Measurements from ENCODE around the gene TXNDC2.

TXNDC2 gene

DNA sequence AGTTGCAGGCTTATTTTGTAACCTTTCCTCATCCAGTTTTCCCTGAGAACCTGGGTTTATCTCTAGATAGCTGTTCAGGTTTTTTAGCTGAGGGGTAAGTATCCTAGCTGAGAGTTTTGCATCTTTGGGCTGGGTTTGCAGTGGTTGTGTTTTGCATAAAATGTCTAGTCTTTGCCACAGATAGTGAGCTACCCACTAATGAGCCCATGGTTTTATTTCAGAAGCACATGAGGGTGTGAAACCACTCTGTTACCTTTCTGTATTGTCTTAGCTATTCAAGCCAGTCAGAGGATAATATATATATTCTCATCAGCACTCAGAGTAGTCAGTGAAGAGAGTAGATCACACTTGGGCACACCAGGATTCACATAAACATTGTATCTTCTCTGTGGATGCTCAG, 24.6 kb upstream of the TXNDC2 start:
- no peak for DNase-seq

DNA sequence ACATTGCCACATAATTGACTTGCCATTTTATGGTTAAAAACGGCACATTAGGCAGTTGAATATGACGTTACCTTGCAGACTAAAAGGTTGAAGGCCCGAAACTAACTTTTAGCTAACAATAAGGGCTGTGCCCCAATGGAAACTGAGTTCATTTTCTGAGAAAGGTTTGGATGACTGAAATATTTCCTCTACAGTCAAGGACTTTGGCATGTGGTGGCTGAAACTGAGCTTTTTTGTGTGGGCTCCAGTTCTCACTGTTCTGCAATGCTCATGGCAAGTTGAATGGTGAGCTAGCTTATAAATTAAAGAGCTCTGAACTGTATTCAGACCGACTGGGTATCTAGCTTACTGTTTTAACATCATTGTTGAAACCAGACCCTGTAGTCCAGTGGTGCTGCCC, 23.8 kb upstream of the TXNDC2 start:
- DNase-seq, result no peak

DNA sequence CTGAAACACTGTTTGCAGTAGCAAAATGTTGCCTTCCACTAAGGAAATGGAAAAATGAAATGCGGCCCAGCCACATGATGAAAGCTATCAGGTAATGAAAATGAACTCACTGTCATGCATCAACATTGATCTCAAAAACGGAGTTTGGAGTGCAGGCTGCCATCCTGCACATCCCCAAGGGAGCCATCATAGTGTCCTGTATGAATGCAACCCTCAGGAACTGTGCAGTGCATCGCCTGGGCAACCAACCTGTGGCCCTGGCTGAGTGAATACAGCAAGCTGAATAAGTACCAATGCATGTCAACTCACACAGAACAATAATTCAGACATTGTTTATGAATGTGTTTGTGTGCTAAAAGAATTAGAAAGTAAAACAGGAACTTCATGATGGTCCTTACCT, 23.1 kb upstream of the TXNDC2 start:
- DNase-seq, result no peak

DNA sequence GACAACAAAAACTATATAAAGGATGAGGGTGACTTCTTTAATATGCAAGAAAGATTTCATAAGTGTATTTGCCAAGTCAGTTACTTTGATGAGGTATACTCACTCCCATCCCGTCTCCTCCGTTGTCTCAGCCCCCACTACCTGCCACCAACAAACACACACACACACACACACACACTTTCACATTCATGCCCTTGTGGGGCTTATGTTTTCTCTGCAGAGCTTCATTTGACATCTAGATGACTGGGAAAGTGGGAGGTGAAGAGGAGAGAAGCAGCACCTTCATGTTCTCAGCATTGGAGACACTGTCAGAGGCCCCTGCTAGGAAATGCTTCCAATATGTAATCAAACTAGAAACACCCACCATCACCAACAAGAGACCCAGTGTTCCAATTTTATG, 22.5 kb upstream of the TXNDC2 start:
- no peak for DNase-seq

DNA sequence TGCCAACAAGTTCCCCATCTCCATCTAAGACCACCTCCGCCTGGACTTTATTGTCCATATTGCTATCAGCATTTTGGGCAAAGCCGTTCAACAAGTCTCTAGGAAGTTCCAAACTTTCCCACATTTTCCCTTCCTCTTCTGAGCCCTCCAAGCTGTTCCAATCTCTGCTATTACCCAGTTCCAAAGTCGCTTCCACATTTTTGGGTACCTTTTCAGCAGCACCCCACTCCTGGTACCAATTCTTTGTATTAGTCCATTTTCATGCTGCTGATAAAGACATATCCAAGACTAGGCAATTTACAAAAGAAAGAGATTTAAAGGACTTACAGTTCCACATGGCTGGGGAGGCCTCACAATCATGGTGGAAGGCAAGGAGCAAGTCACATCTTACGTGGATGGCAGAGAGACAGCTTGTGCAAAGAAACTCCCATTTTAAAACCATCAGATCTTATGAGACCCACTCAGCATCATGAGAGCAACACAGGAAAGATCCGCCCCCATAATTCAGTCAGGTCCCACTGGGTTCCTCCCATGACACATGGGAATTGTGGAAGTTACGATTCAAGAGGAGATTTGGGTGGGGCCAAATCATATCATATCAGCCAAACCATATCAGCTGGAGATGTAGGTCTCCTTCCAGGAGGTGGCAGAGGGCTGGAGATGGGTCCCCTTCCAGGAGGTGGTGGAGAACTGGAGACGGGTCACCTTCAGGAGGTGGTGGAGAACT, 19.8 kb upstream of the TXNDC2 start:
- DNase-seq, result no peak

DNA sequence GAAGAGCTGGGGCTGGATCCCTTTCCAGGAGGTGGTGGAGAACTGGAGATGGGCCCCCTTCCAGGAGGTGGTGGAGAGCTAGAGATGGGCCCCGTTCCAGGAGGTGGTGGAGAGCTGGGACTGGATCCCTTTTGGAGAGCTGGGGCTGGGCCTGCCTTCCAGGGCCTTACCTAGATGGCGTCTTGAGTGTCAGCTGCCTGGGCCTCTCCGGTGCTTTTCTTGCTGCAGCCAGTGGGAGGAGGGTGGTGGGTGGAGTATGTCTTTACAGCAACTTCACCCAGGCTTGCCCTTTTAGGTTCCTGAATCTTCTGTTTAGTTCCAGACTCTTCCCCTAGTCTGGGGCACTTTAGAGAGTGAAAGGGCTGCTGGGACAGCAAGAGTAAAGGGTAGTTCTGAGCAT, 19.1 kb upstream of the TXNDC2 start:
- DNase-seq, result no peak

DNA sequence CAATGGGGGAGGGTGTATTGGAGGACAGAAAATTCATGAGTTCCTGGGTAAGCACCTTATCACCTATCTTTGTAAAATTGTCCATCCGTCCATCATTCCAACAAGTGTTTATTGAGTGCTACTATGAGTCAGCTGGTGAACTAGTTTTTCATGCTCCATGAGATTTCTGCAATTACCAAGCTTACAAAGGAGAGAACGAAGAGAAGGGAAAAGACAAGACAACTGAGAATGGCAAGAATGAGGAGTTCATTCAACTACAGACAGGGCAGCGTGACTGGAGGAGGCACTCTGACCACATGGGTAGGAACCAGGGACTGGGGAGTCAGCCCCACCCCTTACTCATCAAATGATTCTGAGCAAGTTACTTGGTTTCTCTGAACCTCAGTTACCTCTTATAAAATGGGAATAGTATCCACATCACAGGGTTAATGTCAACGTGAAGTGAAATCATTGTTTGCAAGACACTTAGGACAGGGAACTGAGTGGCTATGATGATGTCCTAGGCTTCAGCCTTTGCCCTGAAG, 18.6 kb upstream of the TXNDC2 start:
- no peak for DNase-seq

DNA sequence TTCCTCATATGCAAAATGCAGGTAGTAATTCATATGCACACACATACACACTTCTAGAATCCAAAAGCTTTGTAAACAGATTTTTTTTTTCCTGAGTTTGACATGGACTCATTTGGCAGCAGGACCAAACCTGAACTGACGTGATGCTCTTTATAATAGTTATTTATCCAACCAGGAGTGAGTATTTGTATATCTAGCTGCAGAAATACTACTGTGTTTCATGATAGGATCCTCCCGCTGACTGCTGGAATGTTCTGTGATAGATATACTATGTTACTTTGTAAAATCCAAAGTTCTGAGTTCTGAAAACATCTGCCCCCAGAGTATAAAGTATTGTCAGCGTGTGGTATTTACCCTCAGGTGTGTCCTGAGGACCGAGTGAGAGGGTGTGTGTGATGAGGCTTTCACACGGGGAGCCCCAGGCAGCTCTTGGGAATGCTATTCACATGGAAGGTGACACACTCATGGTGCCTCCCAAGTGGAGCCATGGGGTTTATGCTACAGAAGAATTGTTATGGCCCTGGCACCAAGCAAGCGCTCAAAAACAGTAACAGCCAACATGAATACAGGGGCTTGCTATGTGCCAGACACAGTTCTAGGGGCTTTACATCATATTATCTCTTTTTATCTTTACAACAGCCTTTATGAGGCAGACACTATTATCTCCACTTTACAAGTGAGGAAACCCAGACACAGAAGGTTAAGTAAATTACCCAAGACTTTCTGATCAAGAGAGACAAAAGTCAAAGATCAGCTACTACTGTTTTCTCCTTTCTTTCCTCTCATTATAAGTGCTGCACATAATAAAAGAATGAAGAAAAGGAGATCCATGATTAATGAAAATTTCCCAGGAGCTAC, 16.7 kb upstream of the TXNDC2 start:
- no peak for DNase-seq

DNA sequence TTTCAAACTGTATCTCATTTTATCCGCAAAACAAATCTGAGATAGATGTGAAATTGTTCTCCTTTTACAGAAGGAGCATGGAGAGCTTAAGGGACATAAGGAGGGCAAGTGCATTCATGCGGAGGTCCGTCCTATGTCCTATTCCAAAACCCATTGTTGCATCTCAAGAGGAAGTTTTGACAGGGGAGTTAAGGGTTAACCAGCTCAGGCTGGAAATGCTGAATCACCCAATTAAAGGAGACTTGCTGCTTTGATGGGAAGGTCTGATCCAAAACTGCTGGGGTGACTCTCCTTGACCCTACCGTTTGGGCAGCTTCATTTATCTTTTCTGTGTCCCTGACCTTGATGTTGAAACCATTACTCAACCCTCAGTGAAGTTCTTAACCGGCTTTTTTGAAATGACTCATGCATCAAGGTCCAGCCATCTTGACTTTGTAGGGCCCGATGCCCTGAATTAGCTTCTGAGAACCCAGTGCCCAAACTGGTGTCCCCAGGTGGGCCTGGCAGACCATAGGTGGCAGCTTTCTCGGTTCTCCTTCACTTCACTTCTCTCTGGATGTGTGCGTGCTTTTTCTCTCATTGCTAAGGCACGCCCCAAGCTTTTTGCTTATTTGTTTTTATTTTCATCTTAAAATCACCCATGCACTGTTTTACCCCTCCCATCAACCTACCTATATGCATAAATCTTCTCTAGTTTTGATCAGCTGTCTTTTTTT, 15.9 kb upstream of the TXNDC2 start:
- DNase-seq, result no peak

DNA sequence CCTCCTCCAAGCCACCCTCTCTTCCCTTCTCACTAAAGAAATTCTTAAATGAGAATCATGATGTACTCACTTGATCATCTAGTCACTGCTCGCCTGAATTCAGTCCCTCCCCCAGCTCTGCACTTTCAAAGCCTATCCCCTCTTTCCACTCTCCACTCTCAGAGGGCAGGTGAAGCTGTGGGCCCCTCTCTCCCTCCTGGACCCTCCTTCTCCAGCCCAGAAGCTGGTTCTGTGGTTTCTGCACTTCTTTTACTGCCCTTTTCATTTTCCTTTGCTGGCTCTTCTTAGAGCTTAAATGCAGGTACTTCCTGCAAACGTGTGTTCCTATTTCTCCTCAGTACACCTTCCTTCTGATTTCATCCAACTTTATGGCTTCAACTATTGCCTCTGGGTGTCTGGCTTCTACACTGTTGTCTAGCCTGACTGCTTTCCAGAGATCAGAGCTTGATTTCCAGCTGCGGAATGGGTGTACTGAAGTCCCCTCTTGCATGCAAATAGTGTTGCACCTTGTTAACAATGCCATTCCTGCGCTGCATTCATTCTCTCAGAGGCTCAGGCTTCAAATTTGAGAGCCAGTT, 15.3 kb upstream of the TXNDC2 start:
- DNase-seq, result no peak

DNA sequence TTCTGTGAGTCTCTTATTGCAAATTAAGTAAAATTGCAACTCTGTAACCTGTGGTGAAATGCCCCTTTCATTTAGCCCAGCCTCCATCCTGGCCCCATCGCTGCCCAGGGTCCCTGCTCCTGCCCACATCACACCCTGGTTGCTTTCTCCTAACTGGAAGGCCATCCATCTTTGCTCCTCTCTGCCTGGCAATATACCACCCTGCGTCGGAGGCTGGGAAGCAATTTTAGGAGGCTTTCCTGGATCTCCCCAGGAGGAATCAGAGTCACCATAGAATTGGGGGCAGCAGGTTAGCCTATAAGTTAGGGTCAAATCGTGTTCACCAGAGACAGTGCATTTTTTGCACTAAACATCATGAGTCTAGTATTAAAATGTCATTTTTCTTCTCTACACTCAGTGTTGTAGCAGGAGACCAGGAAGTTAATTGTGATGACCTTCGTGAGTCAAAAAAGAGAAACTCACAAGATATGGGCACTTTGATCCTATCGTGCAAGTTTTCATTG, 14.5 kb upstream of the TXNDC2 start:
- no peak for DNase-seq

DNA sequence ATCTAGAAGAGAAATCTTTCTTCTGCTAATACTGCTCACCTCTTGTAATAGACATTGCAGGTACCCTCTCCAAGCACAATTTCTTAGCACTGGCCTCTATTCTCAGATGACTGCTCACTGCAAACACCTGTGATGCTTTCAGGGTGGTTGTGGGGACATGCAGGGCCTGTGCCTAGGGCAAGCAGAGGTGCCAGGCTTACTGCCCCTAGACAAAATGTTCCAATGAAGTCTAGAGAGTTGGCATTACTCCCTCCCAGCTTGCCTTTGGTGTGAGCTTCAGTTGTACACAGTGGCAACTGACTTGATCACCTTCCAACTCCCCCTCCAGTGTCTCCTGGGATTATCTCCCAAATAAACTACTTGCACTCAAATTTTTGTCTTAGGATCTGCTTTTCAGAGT, 12.9 kb upstream of the TXNDC2 start:
- no peak for DNase-seq

DNA sequence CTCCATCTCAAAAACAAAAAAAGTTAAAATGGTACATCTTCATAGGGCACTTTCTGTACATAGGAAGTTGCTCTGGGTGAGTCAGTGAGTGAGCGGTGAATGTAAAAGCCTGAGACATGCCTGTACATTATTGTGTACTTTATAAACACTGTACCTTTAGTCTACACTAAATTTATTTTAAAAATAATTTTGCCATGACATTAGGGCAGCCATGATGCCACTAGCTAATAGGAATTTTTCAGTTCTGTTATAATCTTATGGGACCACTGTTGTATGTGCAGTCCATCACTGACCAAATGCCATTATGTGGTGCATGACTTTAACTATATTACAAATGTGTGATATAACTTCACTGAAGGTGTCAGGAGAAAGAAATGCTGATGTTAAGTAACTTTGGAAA, 11.0 kb upstream of the TXNDC2 start:
- DNase-seq, result no peak

DNA sequence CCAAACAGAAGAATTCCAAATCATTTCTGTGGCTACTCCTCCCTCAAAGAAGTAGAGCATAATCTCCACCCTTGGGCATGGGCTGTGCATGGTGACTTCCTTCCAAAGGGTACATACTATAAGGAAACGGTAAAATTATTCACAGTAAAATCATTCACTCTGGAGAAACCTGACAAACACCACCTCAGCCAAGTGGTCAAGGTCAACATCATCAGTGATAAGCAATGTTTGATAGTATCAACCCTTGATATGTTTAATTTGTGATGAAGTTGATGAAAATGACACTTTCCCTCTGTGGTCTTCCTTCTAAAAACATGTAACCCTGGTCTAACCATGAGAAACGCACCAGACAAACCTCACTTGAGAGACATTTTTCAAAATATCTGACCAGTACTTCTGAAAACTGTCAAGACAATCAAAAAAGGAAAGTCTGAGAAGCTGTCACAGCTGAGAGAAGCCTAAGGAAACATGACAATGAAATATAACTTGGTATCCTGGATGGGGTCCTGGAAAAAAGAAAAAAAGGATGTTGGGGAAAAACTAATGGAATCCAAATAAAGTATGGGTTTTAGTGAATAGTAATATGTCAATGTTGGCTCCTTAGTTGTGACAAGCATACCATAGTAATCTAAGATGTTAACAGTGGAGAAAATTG, 9.4 kb upstream of the TXNDC2 start:
- DNase-seq, result no peak

DNA sequence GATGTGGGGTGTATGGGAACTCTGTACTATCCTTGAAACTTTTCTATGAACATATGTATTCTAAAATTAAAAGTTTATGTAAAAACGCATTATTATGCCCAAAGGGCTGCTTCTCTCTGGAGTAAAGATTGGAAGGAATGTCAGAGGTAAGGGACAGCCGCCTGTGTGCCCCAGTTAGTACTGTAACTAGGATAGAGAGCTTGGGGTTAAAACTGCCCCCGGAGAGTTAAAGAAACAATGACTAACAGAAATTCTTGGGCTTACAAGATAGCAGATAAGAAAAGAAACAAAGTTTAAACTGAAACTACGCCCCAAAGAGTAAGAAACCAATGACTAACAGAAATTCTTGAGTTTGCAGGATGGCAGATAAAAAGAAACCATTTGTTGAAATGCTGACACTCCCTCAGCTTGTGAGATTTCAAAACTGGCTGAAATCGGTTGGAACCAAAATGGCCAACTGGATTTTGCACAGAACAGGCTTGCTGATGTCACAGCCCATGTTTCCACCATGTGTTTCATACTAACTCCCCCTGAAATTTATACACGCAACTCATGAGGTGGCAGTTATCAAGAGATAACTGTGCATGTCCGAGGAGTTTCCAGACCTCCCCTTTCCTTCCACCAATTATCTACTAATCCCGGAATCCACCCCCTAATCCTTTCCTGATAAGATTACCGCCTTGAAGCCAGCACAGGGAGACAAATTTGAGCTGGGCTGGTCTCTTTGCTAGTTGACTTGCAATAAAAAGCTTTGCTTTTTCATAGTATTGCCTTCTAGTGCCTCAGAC, 8.7 kb upstream of the TXNDC2 start:
- DNase-seq, result no peak

DNA sequence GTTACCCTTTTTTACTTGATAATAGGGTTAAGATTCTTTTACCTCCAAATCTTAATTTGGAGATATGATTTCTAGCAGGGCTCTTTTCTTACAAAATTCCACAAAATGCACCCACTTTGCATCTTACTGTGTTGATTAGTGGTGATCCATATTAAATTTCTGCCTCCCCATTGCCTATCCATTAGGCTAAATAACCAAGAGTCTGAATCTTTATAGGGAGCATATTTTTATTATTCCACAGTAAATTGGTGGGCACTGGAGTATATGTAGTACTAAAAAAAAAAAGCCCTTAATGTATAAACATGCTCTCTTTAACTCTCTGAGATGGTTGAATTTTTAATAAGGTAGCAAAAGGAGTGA, 8.1 kb upstream of the TXNDC2 start:
- DNase-seq, result no peak

DNA sequence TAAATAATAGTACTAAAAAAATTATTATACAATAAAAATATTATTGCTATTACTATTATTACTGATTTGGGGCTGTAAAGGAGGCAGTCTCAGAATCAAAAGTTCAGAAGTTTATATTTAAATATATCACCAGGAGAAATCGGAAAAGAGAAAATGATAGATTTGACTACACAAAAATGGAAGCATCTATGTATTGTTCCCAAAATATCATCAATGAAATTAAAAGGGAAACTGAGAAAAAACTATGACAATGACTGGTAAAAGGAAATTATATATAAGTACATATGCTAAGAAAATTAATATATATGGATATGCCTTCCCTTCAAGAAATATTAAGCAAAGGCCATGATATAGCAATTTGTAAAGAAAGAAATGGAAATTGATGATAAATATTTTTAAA, 7.7 kb upstream of the TXNDC2 start:
- no peak for DNase-seq

DNA sequence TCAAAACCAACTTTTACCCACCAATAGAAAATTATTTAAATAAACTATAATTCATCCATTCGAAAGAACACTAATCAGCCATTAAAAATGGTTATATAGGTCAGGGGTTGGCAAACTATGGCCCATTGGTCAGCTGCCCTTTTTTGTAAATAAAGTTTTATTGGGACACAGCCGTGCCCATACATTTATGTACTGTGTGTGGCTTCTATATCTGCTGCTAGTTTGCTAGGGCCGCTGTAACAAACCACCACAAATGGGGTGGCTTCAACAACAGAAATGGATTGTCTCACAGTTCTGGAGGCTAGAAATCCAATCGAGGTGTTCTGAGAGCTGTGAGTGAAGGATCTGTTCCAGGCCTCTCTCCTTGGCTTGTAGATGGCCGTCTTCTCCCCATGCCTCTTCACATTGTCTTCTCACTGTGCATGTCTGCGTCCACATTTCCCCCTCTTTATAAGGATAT, 7.0 kb upstream of the TXNDC2 start:
- DNase-seq, result no peak

DNA sequence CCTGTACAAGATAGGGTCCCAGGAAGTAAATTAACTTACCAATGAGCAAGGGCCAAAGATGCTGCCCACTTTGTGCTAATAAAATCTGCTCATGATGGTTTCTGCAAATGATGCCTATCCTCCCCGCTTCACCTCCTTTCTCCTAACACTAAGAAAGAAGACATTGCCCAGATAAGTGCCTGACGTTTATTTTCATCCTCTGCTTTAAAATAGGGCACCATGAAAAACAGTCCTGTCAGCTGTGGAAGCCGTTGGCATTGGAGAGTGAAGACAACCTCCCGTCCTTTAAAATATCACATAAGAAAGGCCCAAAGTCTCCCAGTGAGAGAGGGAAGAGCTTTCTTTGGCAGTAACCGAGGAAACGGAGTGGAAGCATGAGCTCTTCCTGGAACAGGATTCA, 1.7 kb upstream of the TXNDC2 start:
- no peak for DNase-seq

DNA sequence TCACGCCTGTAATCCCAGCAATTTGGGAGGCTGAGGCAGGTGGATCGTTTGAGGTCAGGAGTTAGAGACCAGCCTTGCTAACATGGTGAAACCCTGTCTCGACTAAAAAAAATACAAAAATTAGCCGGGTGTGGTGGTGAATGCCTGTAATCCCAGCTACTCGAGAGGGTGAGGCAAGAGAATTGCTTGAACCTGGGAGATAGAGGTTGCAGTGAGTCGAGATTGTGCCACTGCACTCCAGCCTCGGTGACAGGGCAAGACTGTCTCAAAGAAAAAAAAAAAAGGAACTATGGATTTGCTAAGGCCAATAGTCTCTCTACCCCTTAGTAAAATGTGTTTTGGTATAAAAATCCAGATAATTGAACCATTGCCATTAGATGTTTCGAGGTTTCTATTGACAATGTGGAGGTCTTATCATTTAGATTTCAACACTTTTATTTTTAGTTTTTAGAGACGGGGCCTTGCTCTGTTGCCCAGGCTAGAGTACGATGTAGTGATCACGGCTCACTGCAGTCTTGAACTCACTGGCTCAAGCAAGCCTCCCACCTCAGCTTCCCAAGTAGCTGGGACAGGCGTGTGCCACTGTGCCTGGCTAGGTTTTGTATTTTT, 1.1 kb upstream of the TXNDC2 start:
- DNase-seq, result no peak

DNA sequence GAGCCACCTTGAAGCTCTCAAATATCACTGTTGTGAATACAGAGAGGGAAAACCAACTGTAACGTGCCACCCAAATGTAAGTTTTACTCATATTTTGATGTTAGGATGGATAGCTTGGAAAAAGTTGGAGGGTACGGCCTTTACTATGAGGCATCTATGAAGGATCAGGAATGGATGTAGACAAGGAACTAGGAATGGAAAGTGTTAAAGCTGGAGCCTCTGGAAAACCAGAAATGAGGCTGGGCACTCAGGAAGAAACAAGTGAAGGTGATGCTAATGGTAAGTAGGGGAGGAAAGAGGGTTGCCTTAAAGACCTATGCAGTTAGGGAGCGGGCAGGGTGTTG, 204 bp downstream of the TXNDC2 start:
- DNase-seq, result no peak

Measured in effector CD4-positive, alpha-beta T cell (primary cell).